GM23338 (cell line): ENCODE measurements around the gene FBXO15. TPM values are rescaled to one million over a fixed set of nuclear protein-coding genes. Genes with fewer than 3 reads are reported as not detected.

Experiments used
- ATAC-seq: fragments of 200-7000 bp; cut with Tn5 transposase; 3 replicates; pipeline ENCODE4 v1.9.1; 2020
- DNase-seq: peaks from one replicate; pipeline ENCODE4 v3.0.0-alpha.2; 2015; ENCODE audit warnings: low spot score
- H2AFZ ChIP-seq: fragments of 200-600 bp; sonication (generic); 2 replicates; pipeline ENCODE4 v1.8.0; 2016; ENCODE audit warnings: antibody characterized with exemption, mild to moderate bottlenecking, moderate library complexity
- H3F3A ChIP-seq: fragments of 200-600 bp; sonication (generic); replicated peaks from 2 replicates; pipeline ENCODE4 v1.8.0; 2017; ENCODE audit warnings: antibody characterized with exemption, mixed run types, low read depth
- H3K27ac ChIP-seq: fragments of 200-600 bp; sonication (generic); 2 replicates; pipeline ENCODE4 v1.6.1; 2016; ENCODE audit warnings: low read depth
- H3K27me3 ChIP-seq: fragments of 200-600 bp; sonication (generic); 2 replicates; pipeline ENCODE4 v1.8.0; 2016; ENCODE audit warnings: mild to moderate bottlenecking, mixed run types, moderate library complexity; ENCODE audit not compliant: insufficient read depth
- H3K36me3 ChIP-seq: fragments of 200-600 bp; sonication (generic); 2 replicates; pipeline ENCODE4 v1.8.0; 2016; ENCODE audit warnings: mild to moderate bottlenecking; ENCODE audit not compliant: insufficient read depth
- H3K4me1 ChIP-seq: fragments of 200-600 bp; sonication (generic); 2 replicates; pipeline ENCODE4 v1.8.0; 2016; ENCODE audit warnings: mild to moderate bottlenecking, moderate library complexity; ENCODE audit not compliant: insufficient read depth
- H3K4me2 ChIP-seq: fragments of 200-600 bp; sonication (generic); 2 replicates; pipeline ENCODE4 v1.7.1; 2017; ENCODE audit warnings: mixed run types
- H3K4me3 ChIP-seq: fragments of 200-600 bp; sonication (generic); 2 replicates; pipeline ENCODE4 v1.6.1; 2016; ENCODE audit warnings: mixed run types
- H3K79me2 ChIP-seq: fragments of 200-600 bp; sonication (generic); replicated peaks from 2 replicates; pipeline ENCODE4 v1.8.0; 2017; ENCODE audit warnings: mild to moderate bottlenecking; ENCODE audit not compliant: insufficient read depth
- H3K9me2 ChIP-seq: fragments of 200-600 bp; sonication (generic); 2 replicates; pipeline ENCODE4 v1.8.0; 2017; ENCODE audit not compliant: insufficient read depth
- H4K20me1 ChIP-seq: fragments of 200-600 bp; sonication (generic); replicated peaks from 2 replicates; pipeline ENCODE4 v1.8.0; 2017; ENCODE audit warnings: mild to moderate bottlenecking; ENCODE audit not compliant: insufficient read depth
- H3K27ac Mint-ChIP-seq: 2 replicates; pipeline ENCODE4 v1.8.0; 2020; ENCODE audit warnings: inconsistent platforms, mild to moderate bottlenecking, moderate library complexity, mixed read lengths
- H3K27me3 Mint-ChIP-seq: 3 replicates; pipeline ENCODE4 v1.8.0; 2022; ENCODE audit warnings: low read depth, mild to moderate bottlenecking, moderate library complexity, mixed read lengths, inconsistent platforms; ENCODE audit not compliant: insufficient read depth, poor library complexity
- H3K36me3 Mint-ChIP-seq: 3 replicates; pipeline ENCODE4 v1.8.0; 2021; ENCODE audit warnings: low read depth, mild to moderate bottlenecking, inconsistent platforms, moderate library complexity, mixed read lengths
- H3K4me1 Mint-ChIP-seq: 3 replicates; pipeline ENCODE4 v1.8.0; 2020; ENCODE audit warnings: mild to moderate bottlenecking, inconsistent platforms, mixed read lengths
- H3K4me3 Mint-ChIP-seq: 3 replicates; pipeline ENCODE4 v1.8.0; 2021; ENCODE audit warnings: moderate library complexity, mild to moderate bottlenecking, inconsistent platforms, mixed read lengths
- H3K9me3 Mint-ChIP-seq: 3 replicates; pipeline ENCODE4 v1.8.0; 2020; ENCODE audit warnings: moderate library complexity, mild to moderate bottlenecking, inconsistent platforms, mixed read lengths
- CREB1 ChIP-seq: fragments of 250-450 bp; sonication (Bioruptor Pico); IDR thresholded peaks from 2 replicates; pipeline ENCODE4 v1.5.0; 2020; ENCODE audit warnings: low read depth, mild to moderate bottlenecking, moderate library complexity
- ETS1 ChIP-seq: IDR thresholded peaks from 2 replicates; pipeline ENCODE4 v1.6.1; 2016; ENCODE audit warnings: antibody characterized with exemption
- EZH2phosphoT487 ChIP-seq: fragments of 200-600 bp; sonication (generic); IDR thresholded peaks from one replicate; pipeline ENCODE4 v1.8.1; 2018; ENCODE audit warnings: antibody characterized with exemption; ENCODE audit not compliant: unreplicated experiment
- JUNB ChIP-seq: IDR thresholded peaks from one replicate; pipeline ENCODE4 v1.6.1; 2016; ENCODE audit warnings: antibody characterized with exemption; ENCODE audit not compliant: unreplicated experiment
- NANOG ChIP-seq: IDR thresholded peaks from 2 replicates; pipeline ENCODE4 v1.6.1; 2016; ENCODE audit warnings: antibody characterized with exemption, borderline replicate concordance
- POLR2AphosphoS5 ChIP-seq: IDR thresholded peaks from 2 replicates; pipeline ENCODE4 v1.6.1; 2016; ENCODE audit warnings: antibody characterized with exemption, low read depth
- REST ChIP-seq: IDR thresholded peaks from one replicate; pipeline ENCODE4 v1.6.1; 2018; ENCODE audit warnings: antibody characterized with exemption; ENCODE audit not compliant: unreplicated experiment
- STAT1 ChIP-seq: IDR thresholded peaks from one replicate; pipeline ENCODE4 v1.6.1; 2016; ENCODE audit warnings: antibody characterized with exemption; ENCODE audit not compliant: unreplicated experiment
- ZNF114 ChIP-seq: fragments of 250-450 bp; sonication (Bioruptor Pico); IDR thresholded peaks from 2 replicates; pipeline ENCODE4 v1.5.0; 2020; ENCODE audit warnings: mild to moderate bottlenecking, moderate library complexity
- polyA plus RNA-seq: library from polyadenylated mRNA; unstranded; fragments of >200 nt; fragmentation: Nextera tagmentation; extraction: Ambion mirVana; gene quantifications from 2 replicates; pipeline ENCODE4 v1.2.1, GENCODE V29; 2016
- total RNA-seq: library from RNA; depleted of rRNA; stranded (reverse); fragments of >200 nt; shearing (Covaris generic); gene quantifications from 2 replicates; pipeline ENCODE4 v1.2.3, GENCODE V29; 2014
- TF ChIP-seq, protein P1 (sequence below), 2 experiments: fragments of 200-600 bp in 1 of 2; sonication (generic) in 1 of 2; conservative IDR thresholded peaks; 2 replicates each; pipeline versions ENCODE4 v1.5.1 to v1.6.1; 2016 to 2017; ENCODE audit warnings: antibody characterized with exemption in 2 of 2, low read depth in 2 of 2, mild to moderate bottlenecking in 2 of 2, moderate library complexity in 1 of 2

The FBXO15 gene
- total and polyA plus RNA-seq, 2 experiments from 2014 or later, result 0.21 to 0.53 TPM

DNA sequence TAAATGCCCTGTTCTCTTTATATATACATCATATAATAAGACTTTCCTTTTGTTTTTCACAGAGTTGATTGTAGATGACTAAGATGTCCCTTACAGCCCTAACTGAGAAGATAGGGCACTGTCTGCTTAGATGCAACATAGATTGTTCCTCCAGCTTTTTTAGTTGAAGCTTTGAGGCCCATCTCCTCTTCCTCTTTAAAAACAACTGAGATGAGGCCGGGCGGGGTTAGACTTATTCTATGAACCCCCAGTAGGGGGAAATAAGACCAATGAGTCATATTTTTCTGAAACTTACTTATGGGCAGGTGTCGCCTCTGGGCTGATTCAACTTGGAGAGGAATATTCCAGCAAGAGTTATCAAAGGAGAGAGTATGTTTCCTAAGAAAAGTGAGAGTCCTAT is 84.6 kb downstream of the FBXO15 start:
- Histone ChIP-seq H3F3A (no peaks in the 10 kb centered on the region), H3K9me2 (no peaks in the 10 kb centered on the region), H3K79me2 (no peaks in the 10 kb centered on the region), H3K4me2 (no peak overlapping the region), H3K36me3 (no peaks in the 10 kb centered on the region), H3K27ac (no peak overlapping the region), H2AFZ (no peak overlapping the region), H3K4me1 (no peaks in the 10 kb centered on the region), H3K4me3 (no peak overlapping the region), H3K27me3 (no peaks in the 10 kb centered on the region), H4K20me1 (no peaks in the 10 kb centered on the region)
- Mint-ChIP-seq H3K27me3 (peaks cover 7% of the 10 kb centered on the region), H3K36me3 (no peaks in the 10 kb centered on the region), H3K4me1 (peaks cover 8% of the 10 kb centered on the region; the same call in 2 of the 3 replicates), H3K9me3 (peaks cover 2% of the 10 kb centered on the region; the same call in 1 of the 3 replicates), H3K4me3 (no peak overlapping the region), H3K27ac (no peak overlapping the region)
- no peak for ATAC-seq
- no peak for TF ChIP-seq NANOG
- TF ChIP-seq, protein P1, sequence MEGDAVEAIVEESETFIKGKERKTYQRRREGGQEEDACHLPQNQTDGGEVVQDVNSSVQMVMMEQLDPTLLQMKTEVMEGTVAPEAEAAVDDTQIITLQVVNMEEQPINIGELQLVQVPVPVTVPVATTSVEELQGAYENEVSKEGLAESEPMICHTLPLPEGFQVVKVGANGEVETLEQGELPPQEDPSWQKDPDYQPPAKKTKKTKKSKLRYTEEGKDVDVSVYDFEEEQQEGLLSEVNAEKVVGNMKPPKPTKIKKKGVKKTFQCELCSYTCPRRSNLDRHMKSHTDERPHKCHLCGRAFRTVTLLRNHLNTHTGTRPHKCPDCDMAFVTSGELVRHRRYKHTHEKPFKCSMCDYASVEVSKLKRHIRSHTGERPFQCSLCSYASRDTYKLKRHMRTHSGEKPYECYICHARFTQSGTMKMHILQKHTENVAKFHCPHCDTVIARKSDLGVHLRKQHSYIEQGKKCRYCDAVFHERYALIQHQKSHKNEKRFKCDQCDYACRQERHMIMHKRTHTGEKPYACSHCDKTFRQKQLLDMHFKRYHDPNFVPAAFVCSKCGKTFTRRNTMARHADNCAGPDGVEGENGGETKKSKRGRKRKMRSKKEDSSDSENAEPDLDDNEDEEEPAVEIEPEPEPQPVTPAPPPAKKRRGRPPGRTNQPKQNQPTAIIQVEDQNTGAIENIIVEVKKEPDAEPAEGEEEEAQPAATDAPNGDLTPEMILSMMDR (conservative IDR thresholded peaks at IDR 0.05; ENCODE audit: low read depth in 2 of 2), result peak in 1 of 2 experiments; percentile 11; a peak in 1 of 4 replicates
- DNase-seq, result peak; percentile 26

DNA sequence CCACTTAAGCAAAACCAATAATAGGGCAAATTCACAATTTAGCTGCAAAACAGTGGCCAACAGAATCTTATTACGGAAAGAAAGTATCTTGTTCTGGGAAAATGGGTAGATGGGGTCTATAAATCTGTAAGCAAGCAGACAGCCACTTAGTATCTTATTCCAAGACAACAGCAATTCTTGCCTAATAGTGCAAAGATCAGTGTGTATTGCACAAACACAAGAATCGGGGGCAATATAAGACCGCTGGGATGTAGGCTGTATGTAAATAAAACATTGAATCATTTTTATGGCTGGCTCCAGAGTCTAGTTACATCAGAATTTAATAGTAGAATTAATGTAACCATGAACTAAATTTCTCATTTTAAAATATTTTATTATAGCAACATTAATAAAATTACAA is 85.6 kb downstream of the FBXO15 start:
- Mint-ChIP-seq H3K4me1 (peaks cover 8% of the 10 kb centered on the region; the same call in 2 of the 3 replicates), H3K27me3 (peaks cover 7% of the 10 kb centered on the region), H3K36me3 (peaks cover 6% of the 10 kb centered on the region; the same call in 1 of the 3 replicates), H3K27ac (no peak overlapping the region), H3K4me3 (no peak overlapping the region), H3K9me3 (peaks cover 10% of the 10 kb centered on the region; the same call in 2 of the 3 replicates)
- no peak for ATAC-seq
- Histone ChIP-seq H4K20me1 (no peaks in the 10 kb centered on the region), H3K79me2 (no peaks in the 10 kb centered on the region), H3K4me2 (no peak overlapping the region), H2AFZ (no peak overlapping the region), H3F3A (no peaks in the 10 kb centered on the region), H3K27me3 (no peaks in the 10 kb centered on the region), H3K4me3 (no peak overlapping the region), H3K4me1 (no peaks in the 10 kb centered on the region), H3K27ac (no peak overlapping the region), H3K36me3 (no peaks in the 10 kb centered on the region), H3K9me2 (no peaks in the 10 kb centered on the region)
- DNase-seq, result no peak
- TF ChIP-seq NANOG (no peak), STAT1 (no peak), EZH2phosphoT487 (no peak), ZNF114 (CRISPR knock-in tag) (no peak), JUNB (no peak), POLR2AphosphoS5 (no peak), ETS1 (no peak), REST (no peak), CREB1 (CRISPR knock-in tag) (no peak)
